Measurements from ENCODE around the gene TIMM44. TPM values are rescaled to one million over a fixed set of nuclear protein-coding genes. Genes with fewer than 3 reads are reported as not detected.
A peak's percentile ranks its signal among the peaks of the same experiment; 100 is the strongest.

Gene TIMM44
- total RNA-seq, 1 experiment from 2014 or later, result 114 TPM

GRCh38 chr19:7888145-7888825 lies 55.2 kb downstream of the TIMM44 start, which contains the start of gene LRRC8E:
Gene LRRC8E (plus strand): TSS chr19:7888510. CDS start chr19:7895604, 7,094 bp downstream.
- H3K4me1 ChIP-seq (ENCODE audit: insufficient read depth, low read length), result no peaks in the 10 kb centered on the region
- H3K27me3 ChIP-seq (ENCODE audit: insufficient read depth, low read length), result no peaks in the 10 kb centered on the region
- H3K4ac ChIP-seq (ENCODE audit: low read depth, low read length), result no peak within 1 kb of the TSS
- no peaks in the 10 kb centered on the region; the same call in 1 of the 2 replicates for H3K79me2 ChIP-seq (ENCODE audit: insufficient read depth, low read length)
- peak; percentile 89 for DNase-seq
- H3T11ph ChIP-seq (ENCODE audit: low read length), result no peak within 1 kb of the TSS
- no peak within 1 kb of the TSS for H2BK5ac ChIP-seq (ENCODE audit: insufficient read length, low read length)
- no peak within 1 kb of the TSS for H3K27ac Mint-ChIP-seq
- no peak within 1 kb of the TSS for H3K14ac ChIP-seq (ENCODE audit: insufficient read depth, low read length)
- H3K4me2 ChIP-seq (ENCODE audit: insufficient read depth, insufficient read length, low read length), result peak within 1 kb of the TSS; percentile 82
- H2AFZ ChIP-seq (ENCODE audit: low read length), result no peak within 1 kb of the TSS
- H3K36me3 Mint-ChIP-seq (ENCODE audit: insufficient read depth in 1 of 3, low read depth in 3 of 3), result no peaks in the 10 kb centered on the region
- H3K9me3 ChIP-seq (ENCODE audit: control insufficient read depth, low read depth, low read length), result no peaks in the 10 kb centered on the region
- H3K4me1 Mint-ChIP-seq, result peaks cover 4 to 11% of the 10 kb centered on the region in 2 experiments
- H3K23ac ChIP-seq (ENCODE audit: insufficient read length, low read depth, low read length), result no peak within 1 kb of the TSS
- H3K23me2 ChIP-seq (ENCODE audit: insufficient read length, low read depth, low read length, poor library complexity, severe bottlenecking), result peaks cover 3% of the 10 kb centered on the region
- H3K27ac ChIP-seq (ENCODE audit: insufficient read length, low read depth, low read length), result no peak within 1 kb of the TSS
- H3K79me1 ChIP-seq (ENCODE audit: insufficient read depth, low read depth, low read length, poor library complexity, severe bottlenecking), result no peaks in the 10 kb centered on the region
- H2BK120ac ChIP-seq (ENCODE audit: low read depth, low read length, poor library complexity, severe bottlenecking), result no peak within 1 kb of the TSS
- no peak within 1 kb of the TSS for H4K91ac ChIP-seq (ENCODE audit: insufficient read length, low read depth, low read length)
- peaks cover 1 to 3% of the 10 kb centered on the region in 2 experiments; a peak in 3 of 5 replicates for H3K9me3 Mint-ChIP-seq
- no peak within 1 kb of the TSS for H4K5ac ChIP-seq (ENCODE audit: insufficient read length, low read depth, low read length)
- H3K56ac ChIP-seq (ENCODE audit: insufficient read length, low read depth, low read length), result no peak within 1 kb of the TSS
- no peak within 1 kb of the TSS for H3K18ac ChIP-seq (ENCODE audit: insufficient read length, low read depth, low read length)
- no peak within 1 kb of the TSS for H2BK15ac ChIP-seq (ENCODE audit: low read depth, low read length)
- H3K27me3 Mint-ChIP-seq (ENCODE audit: low read depth), result peaks cover 27% of the 10 kb centered on the region
- H3K4me3 Mint-ChIP-seq, result peak within 1 kb of the TSS; percentile 65 to 80
- no peak within 1 kb of the TSS for H4K8ac ChIP-seq (replicated peaks; ENCODE audit: insufficient read length, low read depth, low read length)
- no peak within 1 kb of the TSS for H3K9ac ChIP-seq (ENCODE audit: extremely low read depth, insufficient read length, low read length)
- no peak for TF ChIP-seq CTCF (conservative IDR thresholded peaks at IDR 0.05)
- WGBS (ENCODE audit: extremely low coverage, insufficient read length, low lambda C conversion rate), result no CpG with 5 or more reads among the region's 53 CpGs
- H4K20me1 ChIP-seq (ENCODE audit: control insufficient read depth, insufficient read depth, insufficient read length), result no peaks in the 10 kb centered on the region
- no peak within 1 kb of the TSS for H2AK5ac ChIP-seq (ENCODE audit: insufficient read length, low read length)
- H2BK12ac ChIP-seq (ENCODE audit: insufficient read length, low read depth, low read length), result peak within 1 kb of the TSS; percentile 7
- H2BK20ac ChIP-seq (ENCODE audit: low read depth, low read length, poor library complexity, severe bottlenecking), result no peak within 1 kb of the TSS
